ENCODE data around the gene CDC26.
"Not testable (repeated sequence)": the region's sequence is repeated elsewhere in the genome, so short reads cannot be mapped to it uniquely, and the experiment has no call there.

The CDC26 gene

DNA sequence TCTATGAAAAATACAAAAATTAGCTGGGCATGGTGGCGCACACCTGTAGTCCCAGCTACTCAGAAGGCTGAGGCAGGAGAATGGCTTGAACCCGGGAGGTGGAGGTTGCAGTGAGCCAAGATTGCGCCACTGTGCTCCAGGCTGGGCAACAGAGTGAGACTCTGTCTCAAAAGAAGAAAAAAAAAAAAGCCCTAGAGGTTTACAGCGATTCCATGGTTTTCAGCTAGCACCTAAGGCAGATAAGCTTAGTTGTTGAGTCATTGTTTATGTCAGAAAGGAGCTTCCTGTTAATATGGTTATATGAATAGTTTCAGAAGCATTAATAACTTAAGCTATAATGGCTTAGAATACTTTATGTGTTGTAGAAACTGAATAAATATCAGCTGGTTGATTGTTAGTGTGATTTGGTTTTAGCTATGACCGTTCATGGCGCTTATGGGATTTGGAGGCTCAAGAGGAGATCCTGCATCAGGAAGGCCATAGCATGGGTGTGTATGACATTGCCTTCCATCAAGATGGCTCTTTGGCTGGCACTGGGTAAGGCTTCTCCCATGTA is 14.8 kb upstream of the CDC26 start:
- no peak for DNase-seq

DNA sequence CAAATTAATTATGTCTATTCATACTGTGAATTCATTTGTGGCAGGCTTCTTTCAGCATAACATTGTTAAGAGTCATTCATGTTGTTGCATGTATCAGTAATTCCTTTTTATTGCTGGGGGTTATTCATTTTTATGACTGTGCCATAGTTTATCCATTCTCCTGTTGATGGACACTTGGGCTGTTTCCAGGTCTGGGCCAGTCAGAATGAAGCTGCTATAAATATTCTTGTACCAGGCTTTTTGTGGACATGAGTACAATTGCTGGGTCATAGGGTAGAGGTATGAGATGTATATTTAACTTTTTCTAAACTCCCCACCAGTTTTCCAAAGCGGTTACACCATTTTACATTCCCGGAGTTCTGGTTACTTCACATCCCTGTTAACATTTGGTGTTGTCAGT is 13.7 kb upstream of the CDC26 start:
- DNase-seq, result no peak

DNA sequence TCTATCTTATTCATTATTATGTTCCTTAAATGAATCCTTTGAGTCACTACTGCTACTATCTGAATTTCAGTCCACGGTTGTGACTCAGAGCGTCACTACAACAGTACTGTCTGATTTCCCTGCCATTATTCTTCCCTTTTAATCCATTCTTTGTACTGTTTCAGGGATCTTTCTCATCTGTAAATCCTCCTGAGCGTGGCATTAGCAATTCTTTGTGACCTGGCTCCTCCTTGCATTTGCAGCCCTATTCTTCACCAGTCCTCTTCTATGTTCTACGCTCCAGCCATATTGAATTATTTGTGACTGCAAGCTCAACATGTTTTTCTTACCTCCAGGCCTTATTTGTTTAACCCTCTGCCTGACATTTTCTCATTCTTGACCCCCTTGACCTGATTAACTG is 6.0 kb upstream of the CDC26 start:
- DNase-seq, result no peak

DNA sequence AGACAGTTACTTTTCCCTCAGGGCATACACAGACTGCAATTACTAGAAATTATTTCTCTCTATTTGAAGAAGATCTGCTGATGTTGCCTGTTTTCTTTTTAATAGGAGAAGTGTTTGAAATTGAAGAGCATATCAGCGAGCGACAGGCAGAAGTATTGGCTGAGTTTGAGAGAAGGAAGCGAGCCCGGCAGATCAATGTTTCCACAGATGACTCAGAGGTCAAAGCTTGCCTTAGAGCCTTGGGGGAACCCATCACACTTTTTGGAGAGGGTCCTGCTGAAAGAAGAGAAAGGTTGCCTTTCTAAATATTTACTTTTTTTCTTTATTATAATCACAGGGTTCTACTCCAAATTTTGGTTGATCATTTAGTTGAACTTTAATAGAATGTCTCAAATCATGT is 3.5 kb upstream of the CDC26 start:
- no peak for DNase-seq

DNA sequence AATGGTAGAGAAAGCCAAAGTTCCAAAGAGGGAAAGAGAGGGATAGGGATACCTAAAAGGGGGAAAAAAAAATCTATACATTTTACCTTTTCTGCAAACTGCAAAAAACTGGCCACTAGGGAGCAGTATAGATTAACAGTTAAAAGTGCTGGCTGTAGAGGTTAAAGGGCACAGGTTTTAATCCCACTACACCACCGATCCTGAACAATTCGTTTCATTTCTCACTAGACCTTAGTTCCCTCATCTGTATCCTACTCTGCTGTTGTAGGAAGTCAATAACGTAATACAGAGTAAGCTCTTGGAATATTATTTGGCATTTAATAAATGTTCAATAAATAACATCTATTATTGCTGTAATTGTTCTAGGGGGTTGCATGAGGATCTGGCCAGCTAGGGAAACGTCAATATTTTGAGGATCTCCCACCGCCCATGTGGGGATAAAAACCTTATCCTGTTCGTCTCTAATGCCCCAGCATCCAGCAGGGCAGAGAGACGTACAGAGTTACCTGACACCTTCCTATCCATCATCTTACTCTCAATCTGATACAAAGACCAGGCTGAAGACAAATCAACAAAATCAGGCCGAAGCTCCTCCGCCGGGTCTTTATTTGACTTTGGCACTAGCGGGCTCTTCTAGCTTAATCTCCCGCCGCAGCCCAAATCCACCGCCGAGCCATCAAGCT is 757 bp downstream of the CDC26 start:
- DNase-seq, result no peak

DNA sequence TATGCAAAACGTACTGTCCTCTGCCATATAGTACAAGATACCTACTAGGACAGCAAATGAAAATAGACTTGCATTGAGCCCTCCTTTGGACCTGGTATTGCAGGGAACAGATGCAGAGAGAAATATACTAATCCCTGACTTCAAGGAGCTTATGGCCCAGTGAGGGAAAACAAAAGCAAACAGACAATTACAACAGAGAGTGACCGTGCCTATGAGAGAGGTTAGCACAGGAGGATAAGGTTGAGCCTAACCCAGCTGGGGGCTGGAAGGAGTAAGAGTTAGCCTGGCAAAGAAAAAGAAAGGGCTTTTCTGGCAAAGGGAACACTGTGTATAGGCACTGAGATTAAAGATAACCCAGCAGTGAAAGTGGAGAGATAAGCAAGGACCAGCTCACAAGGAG is 5.5 kb downstream of the CDC26 start:
- no peak for DNase-seq

DNA sequence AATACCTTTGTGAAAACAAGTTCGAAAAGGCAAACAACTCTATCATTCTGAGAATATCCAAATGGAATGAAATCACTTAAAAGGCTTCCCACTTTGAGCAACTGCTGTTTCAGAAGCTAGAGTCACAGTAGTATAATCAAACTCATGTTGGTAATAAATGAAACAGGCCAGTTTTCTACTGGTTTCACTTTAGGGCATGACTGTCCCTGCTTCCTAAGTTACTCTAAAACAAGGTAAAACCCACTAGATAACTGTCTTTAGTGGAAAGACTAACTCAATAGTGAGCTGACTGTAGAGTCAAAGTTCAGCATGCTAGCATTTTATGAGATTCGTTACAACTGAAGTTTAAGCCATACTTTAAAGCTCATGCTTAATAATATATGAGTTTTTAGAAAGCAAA is 6.0 kb downstream of the CDC26 start:
- DNase-seq, result no peak

DNA sequence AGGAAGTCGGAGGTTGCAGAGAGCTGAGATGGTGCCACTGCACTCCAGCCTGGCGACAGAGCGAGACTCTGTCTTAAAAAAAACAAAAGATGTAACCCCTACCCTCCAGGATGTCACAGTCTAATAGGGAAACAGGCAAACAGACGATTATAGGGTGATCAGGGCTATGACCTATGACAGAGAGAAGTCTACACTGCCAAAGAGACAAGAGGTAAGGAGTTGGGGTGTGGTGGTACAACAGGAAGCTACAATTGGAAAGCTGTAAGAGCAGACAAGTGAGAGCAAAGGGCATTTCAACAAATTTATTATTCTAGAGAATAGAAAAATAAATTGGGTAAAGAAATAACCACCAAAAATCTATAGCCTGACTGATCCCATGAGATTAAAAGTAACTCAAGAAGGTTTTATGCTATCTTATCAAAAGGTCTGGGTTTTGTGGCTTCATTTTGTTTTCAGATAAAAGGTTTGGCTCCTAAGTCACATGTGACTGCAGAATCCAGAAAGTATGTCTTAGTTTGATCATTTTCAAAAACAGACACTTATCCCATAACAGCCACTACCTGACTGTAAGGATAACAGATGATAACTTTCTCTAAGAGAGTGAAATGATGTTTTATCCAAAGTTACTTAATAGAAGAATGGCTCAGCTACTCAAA is 7.3 kb downstream of the CDC26 start:
- no peak for DNase-seq

DNA sequence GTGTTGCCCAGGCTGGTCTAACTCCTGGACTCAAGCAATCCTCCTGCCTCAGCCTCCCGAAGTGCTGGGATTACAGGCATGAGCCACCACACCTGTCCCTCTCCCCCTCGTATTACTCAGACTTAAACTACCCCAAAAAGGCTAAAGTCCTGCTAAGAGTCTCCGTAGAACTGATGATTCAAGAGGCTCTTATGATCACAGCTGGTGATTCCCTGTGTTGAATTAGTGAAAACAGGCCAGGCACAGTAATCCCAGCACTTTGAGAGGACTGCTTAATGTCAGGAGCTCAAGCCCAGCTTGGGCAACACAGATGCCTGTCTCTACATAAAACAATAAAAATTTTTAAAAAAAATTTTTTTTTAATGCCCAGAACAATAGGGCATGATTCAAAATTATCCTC is 9.2 kb downstream of the CDC26 start:
- DNase-seq, result no peak

DNA sequence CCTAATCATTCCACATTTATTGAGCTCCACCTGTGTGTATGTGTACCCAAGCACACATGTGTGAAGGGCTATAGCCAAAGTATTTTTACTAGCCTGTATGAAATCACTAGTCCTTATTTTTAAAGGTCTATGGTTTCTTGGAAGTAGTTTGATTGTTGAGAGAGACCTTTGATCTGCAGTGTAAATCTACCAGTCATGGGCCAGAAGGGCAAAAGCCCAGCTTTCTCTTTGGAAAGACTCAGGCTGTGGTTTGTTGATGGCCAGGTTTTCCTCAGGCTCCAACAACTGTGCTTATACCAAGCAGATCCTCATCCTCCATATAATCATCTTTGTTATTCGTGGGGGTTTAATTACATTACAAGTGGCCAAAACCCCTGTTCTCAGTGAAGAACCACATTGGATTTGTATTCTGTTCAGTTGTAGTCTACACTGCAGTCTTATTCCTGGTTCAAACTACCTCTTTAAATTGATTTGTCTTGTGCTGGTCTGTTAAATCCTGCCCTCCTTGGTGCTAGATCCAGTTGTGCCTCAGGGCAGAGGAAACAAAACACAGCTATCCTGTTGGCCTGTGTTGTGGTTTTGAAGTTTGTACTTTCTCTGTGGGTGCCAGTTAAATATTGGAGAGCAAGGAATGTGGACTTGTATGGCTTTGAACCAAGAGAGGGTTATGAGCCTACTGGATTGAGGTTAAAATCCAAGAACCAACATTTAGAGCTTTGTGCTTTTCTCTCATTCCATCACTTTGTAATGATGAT is 13.3 kb downstream of the CDC26 start:
- DNase-seq, result no peak

DNA sequence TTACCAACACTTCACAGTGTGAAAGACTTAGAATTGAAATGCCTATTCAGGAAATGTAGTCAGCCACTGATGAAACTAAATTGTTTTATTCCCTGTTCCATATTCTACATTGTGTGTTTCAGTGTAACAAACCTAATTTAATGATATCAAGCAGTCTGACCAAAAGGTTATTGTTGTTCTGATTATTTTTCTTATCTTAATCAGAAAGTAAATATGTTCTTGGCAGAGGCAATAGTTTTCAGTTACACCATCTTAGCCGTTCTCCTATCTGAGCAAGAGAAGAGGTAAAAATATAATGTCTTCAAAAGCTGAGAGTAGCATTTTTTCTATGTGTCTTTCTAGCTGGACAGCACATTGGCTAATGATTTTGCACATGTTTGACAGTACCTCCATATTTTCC is 17.1 kb downstream of the CDC26 start:
- DNase-seq, result no peak

DNA sequence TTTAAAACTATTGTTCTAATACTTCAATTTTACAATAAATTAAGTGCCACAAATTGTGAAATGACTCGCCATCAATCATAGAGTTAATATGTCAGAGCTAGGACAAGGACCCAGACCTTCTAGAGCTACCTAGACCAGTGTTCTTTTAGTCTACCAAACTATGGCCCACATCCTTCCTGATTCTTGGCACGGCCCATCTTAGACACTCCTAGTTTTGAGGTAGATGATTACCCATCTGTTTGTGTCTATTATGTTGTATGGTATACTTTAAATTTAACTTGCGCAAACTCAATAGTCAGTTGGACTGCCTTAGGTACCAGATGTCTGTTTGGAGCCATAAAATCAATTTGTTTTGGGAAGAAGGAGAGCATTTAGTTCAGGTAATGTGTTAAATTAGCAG is 17.5 kb downstream of the CDC26 start:
- no peak for DNase-seq

DNA sequence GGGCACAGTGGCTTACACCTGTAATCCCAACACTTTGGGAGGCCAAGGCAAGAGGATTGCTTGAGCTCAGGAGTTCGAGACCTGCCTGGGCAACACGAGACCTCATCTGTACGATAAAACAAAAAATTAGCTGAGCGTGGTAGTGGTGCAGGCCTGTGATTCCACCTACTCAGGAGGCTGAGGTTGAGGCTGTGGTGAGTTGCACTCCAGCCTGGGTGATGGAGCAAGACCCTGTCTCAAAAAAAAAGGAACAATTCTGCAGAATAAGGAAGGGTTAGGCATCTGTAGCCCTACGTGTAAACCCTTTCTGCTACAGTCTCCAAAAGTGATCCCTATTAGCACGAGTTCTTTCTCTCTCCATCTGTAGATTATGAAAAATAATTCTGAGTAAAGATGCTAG is 19.9 kb downstream of the CDC26 start:
- DNase-seq, result no peak

DNA sequence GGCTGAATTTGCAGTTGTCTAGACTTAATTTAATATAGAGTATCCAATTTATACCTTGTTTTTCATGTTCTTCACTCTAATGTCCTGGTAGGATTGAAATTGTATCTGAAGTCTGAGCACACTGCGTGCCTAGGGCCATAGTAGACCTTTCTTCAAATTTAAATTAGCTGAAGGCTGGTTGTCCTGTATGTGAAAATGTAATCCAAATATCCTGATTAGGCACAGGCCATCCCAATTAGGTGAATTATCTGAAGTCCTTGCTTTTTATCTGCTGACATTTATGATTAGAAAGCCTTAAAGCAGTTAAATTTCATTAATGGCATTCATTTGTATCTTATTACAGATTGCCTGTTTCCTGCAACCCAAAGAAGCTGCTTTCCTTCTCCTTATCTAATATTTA is 20.4 kb downstream of the CDC26 start:
- no peak for DNase-seq

DNA sequence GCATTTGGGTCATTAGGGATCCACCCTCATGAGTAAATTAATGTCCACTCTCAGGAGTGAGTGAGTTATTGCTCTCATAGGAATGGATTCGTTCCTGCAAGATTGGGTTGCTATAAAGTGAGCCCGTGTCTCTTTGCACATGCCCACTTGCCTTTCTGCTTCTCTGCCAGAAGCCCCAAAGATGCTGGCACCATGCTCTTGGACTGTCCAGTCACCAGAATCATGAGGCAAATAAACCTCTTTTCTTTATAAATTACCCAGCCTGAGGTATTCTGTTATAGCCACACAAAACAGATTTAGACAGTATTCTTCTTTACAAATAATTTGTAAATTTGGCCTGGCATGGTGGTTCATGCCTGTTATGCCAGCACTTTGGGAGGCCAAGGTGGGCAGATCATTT is 24.6 kb downstream of the CDC26 start:
- no peak for DNase-seq

DNA sequence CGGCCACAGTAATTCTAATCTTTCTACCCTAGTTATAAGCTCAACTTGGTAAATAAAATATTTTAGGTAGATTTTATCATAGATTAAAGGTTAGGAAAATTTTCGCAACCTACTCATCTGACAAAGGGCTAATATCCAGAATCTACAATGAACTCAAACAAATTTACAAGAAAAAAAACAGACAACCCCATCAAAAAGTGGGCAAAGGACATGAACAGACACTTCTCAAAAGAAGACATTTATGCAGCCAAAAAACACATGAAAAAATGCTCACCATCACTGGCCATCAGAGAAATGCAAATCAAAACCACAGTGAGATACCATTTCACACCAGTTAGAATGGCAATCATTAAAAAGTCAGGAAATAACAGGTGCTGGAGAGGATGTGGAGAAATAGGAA is 25.7 kb downstream of the CDC26 start:
- not testable (repeated sequence) for DNase-seq

DNA sequence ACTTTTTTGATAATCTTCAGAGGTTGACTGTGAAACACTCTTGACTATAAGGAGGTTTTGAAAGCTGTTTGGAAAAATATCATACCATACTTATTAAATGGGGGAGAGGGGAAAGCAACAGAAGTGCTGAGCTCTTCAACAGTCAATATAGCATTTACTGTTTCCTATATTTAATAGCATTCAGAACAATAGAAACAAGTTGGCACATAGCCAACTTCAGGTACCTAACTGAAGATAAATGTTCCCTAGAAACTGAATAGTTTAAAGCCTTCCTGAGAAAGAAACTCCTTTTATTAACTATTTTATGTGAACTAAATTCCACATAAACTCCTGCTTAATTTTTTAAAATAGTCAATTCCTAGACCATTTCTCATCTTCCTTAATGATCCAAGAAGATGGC is 27.7 kb downstream of the CDC26 start:
- no peak for DNase-seq

DNA sequence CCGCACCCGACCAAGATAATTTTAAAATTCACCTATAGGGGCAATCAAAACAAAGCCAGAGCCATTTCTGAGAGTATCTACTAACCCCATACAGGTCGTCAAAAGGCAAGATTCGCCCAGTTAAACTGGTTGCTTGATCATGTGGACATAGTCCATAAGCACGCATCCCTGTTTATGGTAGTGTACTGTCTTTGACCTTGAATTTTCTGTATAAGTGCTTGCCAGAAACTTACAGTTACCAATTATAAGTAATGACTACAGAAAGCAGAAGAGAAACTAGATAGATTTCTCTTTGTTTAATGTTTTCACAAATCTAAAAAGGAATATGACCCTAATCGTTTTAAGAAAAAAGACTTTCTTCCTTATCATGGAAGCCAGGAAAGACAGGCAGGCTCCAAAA is 28.4 kb downstream of the CDC26 start:
- no peak for DNase-seq

DNA sequence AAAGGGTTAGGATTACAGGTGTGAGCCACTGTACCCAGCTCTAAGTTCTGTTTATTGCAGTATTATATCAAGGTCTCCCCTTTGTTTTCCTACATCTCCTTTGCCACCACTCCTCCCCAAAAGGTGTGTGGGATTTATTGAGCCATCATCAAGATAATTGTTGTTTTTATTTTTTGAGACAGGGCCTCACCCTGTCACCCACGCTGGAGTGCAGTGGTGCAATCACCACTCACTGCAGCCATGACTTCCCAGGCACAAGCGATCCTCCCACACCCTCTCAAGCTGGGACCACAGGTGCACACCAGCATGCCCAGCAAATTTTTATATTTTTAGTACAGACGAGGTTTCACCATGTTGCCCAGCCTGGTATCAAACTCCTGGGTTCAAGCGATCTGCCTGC is 29.5 kb downstream of the CDC26 start:
- DNase-seq, result no peak

DNA sequence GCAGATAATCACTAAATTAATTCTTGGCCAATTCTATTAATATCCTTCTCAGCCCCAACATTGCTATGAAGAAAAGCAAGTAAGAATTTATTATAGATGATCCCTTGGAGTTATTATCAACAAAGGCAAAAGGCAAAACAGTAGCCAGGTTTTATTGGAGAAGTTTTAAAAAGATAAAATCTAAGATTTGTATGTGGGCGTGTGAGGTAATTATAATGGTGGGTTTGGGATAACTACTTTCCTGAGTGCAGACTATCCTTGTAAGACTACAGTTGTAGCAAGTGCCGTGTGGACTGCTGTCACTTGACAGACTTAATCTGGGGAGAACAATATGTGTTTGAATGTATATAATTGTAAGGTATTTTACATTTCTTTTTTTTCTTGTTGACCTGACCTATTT is 30.8 kb downstream of the CDC26 start:
- DNase-seq, result no peak

DNA sequence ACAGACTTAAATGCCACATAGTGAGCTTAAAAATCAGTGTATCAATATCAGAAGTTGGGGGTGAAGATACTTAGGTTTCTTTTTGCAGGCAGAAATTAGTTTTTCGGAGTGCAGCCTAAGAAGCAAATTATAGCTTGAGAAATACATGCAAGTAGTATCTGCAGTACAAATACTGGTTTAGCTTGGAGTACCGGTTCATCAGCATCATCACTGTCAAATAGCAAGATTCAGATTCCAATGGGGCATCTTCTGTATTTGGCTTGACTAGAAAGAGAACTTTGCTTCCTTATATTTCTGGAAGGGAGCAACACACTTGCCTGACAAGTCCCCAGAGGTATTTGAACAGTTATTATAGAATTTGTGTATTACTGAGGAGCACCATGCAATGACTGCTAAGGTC is 34.2 kb downstream of the CDC26 start:
- no peak for DNase-seq

DNA sequence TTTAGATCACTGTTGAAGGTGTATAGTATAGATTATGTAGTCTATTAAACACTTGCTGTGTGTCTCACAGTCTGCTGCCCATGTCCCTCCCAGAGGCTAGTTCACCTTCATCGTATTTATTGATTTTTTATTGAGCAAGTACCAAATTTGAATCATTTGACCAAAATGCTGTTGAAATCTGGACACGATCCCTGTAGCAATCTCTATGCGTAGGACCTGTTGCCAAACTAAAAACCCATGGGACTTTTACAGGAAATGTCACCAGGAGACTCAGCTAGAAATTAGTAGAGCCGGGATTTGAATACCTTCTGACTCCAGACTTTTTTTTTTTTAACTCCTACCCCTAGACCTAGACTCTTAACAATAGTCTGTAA is 36.5 kb downstream of the CDC26 start:
- no peak for DNase-seq

DNA sequence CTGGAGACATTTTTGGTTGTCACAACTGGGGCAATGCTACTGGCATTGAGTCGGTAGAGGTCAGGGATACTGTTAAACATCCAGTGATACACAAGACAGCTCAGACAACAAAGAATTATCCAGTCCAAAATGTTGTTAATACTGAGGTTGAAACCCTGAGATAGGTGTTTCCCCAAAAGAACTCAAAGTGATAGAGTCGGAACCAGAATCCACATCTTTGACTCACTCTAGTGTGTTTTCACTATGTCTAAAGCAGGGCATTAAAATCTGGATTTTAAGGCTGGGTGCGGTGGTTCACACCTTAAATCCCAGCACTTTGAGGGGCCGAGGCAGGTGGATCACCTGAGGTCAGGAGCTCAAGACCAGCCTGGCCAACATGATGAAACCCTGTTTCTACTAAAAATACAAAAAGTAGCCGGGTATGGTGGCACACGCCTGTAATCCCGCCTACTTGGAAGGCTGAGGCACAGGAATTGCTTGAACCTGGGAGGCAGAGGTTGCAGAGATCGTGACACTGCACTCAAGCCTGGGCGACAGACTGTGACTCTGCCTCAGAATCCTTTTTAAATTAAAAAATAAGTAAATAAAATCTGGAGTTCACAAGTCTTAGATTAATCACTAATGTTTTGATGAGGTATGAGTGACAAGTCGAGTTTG is 37.0 kb downstream of the CDC26 start:
- DNase-seq, result no peak

DNA sequence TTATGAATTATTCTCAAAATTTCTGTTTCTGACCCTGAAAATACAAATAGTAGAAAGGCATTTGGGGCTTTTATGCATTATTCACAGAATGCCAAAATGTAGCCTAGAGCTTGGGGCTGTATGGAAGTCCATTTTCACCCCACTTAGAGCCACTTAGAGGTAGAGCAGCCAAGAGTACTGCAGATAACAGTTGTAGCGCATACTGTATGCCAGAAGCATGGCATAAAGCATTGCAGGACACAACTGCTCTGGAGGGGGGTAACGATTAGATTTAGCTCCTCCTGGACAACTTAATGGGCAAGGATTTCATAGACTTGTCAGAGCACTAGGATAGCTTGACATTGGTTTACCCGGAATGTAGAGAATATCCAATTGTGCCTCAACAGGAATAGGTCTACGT is 38.3 kb downstream of the CDC26 start:
- no peak for DNase-seq

All from activated CD4-positive, alpha-beta T cell treated with anti-CD3 and anti-CD28 coated beads, Interleukin-2, amount 50 U/mL, for 1 hour (primary cell).